WTC11 (cell line): ENCODE data around the gene P2RX2. TPM values are rescaled to one million over a fixed set of nuclear protein-coding genes. Genes with fewer than 3 reads are reported as not detected.
A peak's percentile ranks its signal among the peaks of the same experiment; 100 is the strongest.

Source experiments
- ATAC-seq: fragments of 200-7000 bp; cut with Tn5 transposase; 2 replicates; pipeline ENCODE4 v1.10.0; 2021; ENCODE audit warnings: mild to moderate bottlenecking, moderate library complexity
- Bru-seq: library from RNA; stranded (reverse); fragments of 400-500 nt; gene quantifications from one replicate; lab custom pipeline; 2021; lab: Mats Ljungman, UMichigan
- CTCF ChIA-PET: fragments of 300-600 bp; sonication (Branson Sonifier 250); formaldehyde crosslinking; loops from one replicate; lab custom pipeline; 2021; ENCODE audit warnings: antibody characterized with exemption; lab: Charles Lee
- POLR2A ChIA-PET: fragments of 350-600 bp; sonication (Branson Sonifier 250); formaldehyde crosslinking; loops from one replicate; lab custom pipeline; 2021; ENCODE audit warnings: antibody characterized with exemption; lab: Charles Lee
- DNase-seq: peaks from one replicate; pipeline ENCODE4 v3.0.0; 2021; ENCODE audit warnings: low spot score
- H3K27ac Mint-ChIP-seq: 2 replicates; pipeline ENCODE4 v1.8.0; 2021; ENCODE audit warnings: mixed read lengths
- H3K27me3 Mint-ChIP-seq: 2 replicates; pipeline ENCODE4 v1.8.0; 2021; ENCODE audit warnings: low read depth, mild to moderate bottlenecking, moderate library complexity, mixed read lengths
- H3K36me3 Mint-ChIP-seq: 2 replicates; pipeline ENCODE4 v1.8.0; 2021; ENCODE audit warnings: mixed read lengths
- H3K4me1 Mint-ChIP-seq: 2 replicates; pipeline ENCODE4 v1.8.0; 2022; ENCODE audit warnings: mixed read lengths
- H3K4me3 Mint-ChIP-seq: 2 replicates; pipeline ENCODE4 v1.8.0; 2021; ENCODE audit warnings: mild to moderate bottlenecking, moderate library complexity, mixed read lengths
- H3K9me3 Mint-ChIP-seq: 2 replicates; pipeline ENCODE4 v1.8.0; 2021; ENCODE audit warnings: mixed read lengths
- AR ChIP-seq: fragments of 250-450 bp; sonication (Bioruptor Pico); IDR thresholded peaks from 2 replicates; pipeline ENCODE4 v1.9.0; 2021; ENCODE audit warnings: mild to moderate bottlenecking
- ATF2 ChIP-seq: sonication (generic); formaldehyde crosslinking; IDR thresholded peaks from 2 replicates; pipeline ENCODE4 v1.8.1; 2022; ENCODE audit warnings: low read depth, missing genetic modification reagents, borderline replicate concordance
- CDX4 ChIP-seq: fragments of 250-450 bp; sonication (Bioruptor Pico); IDR thresholded peaks from 2 replicates; pipeline ENCODE4 v1.9.0; 2021; ENCODE audit warnings: moderate library complexity, mild to moderate bottlenecking, inconsistent platforms, borderline replicate concordance
- ERG ChIP-seq: fragments of 250-450 bp; sonication (Bioruptor Pico); IDR thresholded peaks from 2 replicates; pipeline ENCODE4 v1.8.0; 2021; ENCODE audit warnings: mild to moderate bottlenecking
- FOXJ3 ChIP-seq: sonication (generic); formaldehyde crosslinking; IDR thresholded peaks from 2 replicates; pipeline ENCODE4 v1.9.0; 2021; ENCODE audit warnings: missing genetic modification reagents, mild to moderate bottlenecking, borderline replicate concordance
- JAZF1 ChIP-seq: fragments of 250-450 bp; sonication (Bioruptor Pico); IDR thresholded peaks from 2 replicates; pipeline ENCODE4 v1.9.0; 2021; ENCODE audit warnings: moderate library complexity, mild to moderate bottlenecking, inconsistent platforms
- PRRX2 ChIP-seq: fragments of 250-450 bp; sonication (Bioruptor Pico); IDR thresholded peaks from 2 replicates; pipeline ENCODE4 v1.8.0; 2021; ENCODE audit warnings: mild to moderate bottlenecking
- SP1 ChIP-seq: sonication (generic); formaldehyde crosslinking; conservative IDR thresholded peaks from 2 replicates; pipeline ENCODE4 v1.8.1; 2022; ENCODE audit warnings: missing genetic modification reagents
- TCF7 ChIP-seq: sonication (generic); formaldehyde crosslinking; IDR thresholded peaks from 2 replicates; pipeline ENCODE4 v1.8.0; 2022; ENCODE audit warnings: mild to moderate bottlenecking, low read depth, missing genetic modification reagents, moderate library complexity
- USF1 ChIP-seq: sonication (generic); formaldehyde crosslinking; IDR thresholded peaks from 2 replicates; pipeline ENCODE4 v1.8.0; 2022; ENCODE audit warnings: mild to moderate bottlenecking, missing genetic modification reagents
- ZMAT4 ChIP-seq: fragments of 250-450 bp; sonication (Bioruptor Pico); IDR thresholded peaks from 2 replicates; pipeline ENCODE4 v1.9.0; 2021; ENCODE audit warnings: mild to moderate bottlenecking
- ZNF138 ChIP-seq: sonication (generic); formaldehyde crosslinking; conservative IDR thresholded peaks from 2 replicates; pipeline ENCODE4 v1.8.1; 2022; ENCODE audit warnings: mild to moderate bottlenecking, moderate library complexity, missing genetic modification reagents
- ZNF232 ChIP-seq: sonication (generic); formaldehyde crosslinking; IDR thresholded peaks from 2 replicates; pipeline ENCODE4 v1.8.0; 2022; ENCODE audit warnings: mild to moderate bottlenecking, missing genetic modification reagents
- long read RNA-seq, 3 experiments: library from RNA in 1 of 3; library from capped mRNA in 1 of 3; library from polyadenylated mRNA in 1 of 3; unstranded in 2 of 3; stranded (forward) in 1 of 3; transcript quantifications; one replicate each; pipeline ENCODE4 v2.0.0, GENCODE V29; 2021
- total RNA-seq: library from RNA; stranded (reverse); gene quantifications from 3 replicates; pipeline ENCODE4 v1.2.3, GENCODE V29; 2021
- TF ChIP-seq, protein P1 (sequence below): sonication (generic); formaldehyde crosslinking; IDR thresholded peaks from 2 replicates; pipeline ENCODE4 v1.8.1; 2022; ENCODE audit warnings: mild to moderate bottlenecking, missing genetic modification reagents, moderate library complexity, borderline replicate concordance
- TF ChIP-seq, protein P2 (sequence below): fragments of 250-450 bp; sonication (Bioruptor Pico); IDR thresholded peaks from 2 replicates; pipeline ENCODE4 v2.1.2; 2022; ENCODE audit warnings: mild to moderate bottlenecking, moderate library complexity
- TF ChIP-seq, protein P3 (sequence below): sonication (generic); formaldehyde crosslinking; IDR thresholded peaks from 2 replicates; pipeline ENCODE4 v1.8.0; 2022; ENCODE audit warnings: mild to moderate bottlenecking, missing genetic modification reagents

Gene P2RX2
- total RNA-seq = 1.6 to 2.6 TPM (median 2.1 TPM) in 3 replicates
- percentile 22 among the genes with signal in this experiment for Bru-seq, nascent RNA
- long read RNA-seq, experiment 1 = 0 reads
- long read RNA-seq, experiment 2, partial matches to known transcripts = 0 of 1 reads
- long read RNA-seq, experiment 2, other reads (novel, unspliced or antisense) = 1 of 1 reads
- long read RNA-seq, experiment 3, partial matches to known transcripts = 0 of 1 reads
- long read RNA-seq, experiment 3, other reads (novel, unspliced or antisense) = 1 of 1 reads

DNA sequence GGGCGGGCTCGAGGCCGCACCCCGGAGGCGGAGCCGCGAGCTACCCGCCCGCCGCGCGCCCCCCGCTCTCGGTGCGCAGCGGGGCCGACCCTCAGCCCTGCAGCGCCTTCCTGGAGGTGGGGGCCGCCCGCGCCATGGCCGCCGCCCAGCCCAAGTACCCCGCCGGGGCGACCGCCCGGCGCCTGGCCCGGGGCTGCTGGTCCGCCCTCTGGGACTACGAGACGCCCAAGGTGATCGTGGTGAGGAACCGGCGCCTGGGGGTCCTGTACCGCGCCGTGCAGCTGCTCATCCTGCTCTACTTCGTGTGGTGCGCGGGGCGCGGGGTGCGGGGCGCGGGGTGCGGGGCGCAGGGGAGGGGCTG is at the start of gene P2RX2:
TSS of gene P2RX2 (plus strand) at position 94 of the 361 bp plus-strand sequence. CDS start at position 135, 41 bp downstream.
- peak within 1 kb of the TSS; percentile 65 for H3K4me3 Mint-ChIP-seq
- no peaks in the 10 kb centered on the region for H3K9me3 Mint-ChIP-seq
- peak; percentile 21 for ATAC-seq
- DNase-seq = no peak
- H3K36me3 Mint-ChIP-seq = 0 out of 2 replicates have a peak, but pooled peaks cover 3% of the 10 kb centered on the region
- H3K27ac Mint-ChIP-seq = no peak within 1 kb of the TSS
- peaks cover 5% of the 10 kb centered on the region for H3K4me1 Mint-ChIP-seq
- no peak for TF ChIP-seq TCF7 (CRISPR knock-in tag)
- TF ChIP-seq, protein P1, sequence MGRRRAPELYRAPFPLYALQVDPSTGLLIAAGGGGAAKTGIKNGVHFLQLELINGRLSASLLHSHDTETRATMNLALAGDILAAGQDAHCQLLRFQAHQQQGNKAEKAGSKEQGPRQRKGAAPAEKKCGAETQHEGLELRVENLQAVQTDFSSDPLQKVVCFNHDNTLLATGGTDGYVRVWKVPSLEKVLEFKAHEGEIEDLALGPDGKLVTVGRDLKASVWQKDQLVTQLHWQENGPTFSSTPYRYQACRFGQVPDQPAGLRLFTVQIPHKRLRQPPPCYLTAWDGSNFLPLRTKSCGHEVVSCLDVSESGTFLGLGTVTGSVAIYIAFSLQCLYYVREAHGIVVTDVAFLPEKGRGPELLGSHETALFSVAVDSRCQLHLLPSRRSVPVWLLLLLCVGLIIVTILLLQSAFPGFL (CRISPR knock-in tag) = no peak
- TF ChIP-seq ZMAT4 (CRISPR knock-in tag) = no peak
- no peak for TF ChIP-seq ERG
- no peak for TF ChIP-seq USF1 (CRISPR knock-in tag)
- no peak for TF ChIP-seq AR (CRISPR knock-in tag)
- no peak for TF ChIP-seq FOXJ3 (CRISPR knock-in tag)
- POLR2A ChIA-PET = no interaction called here
- H3K27me3 Mint-ChIP-seq = peaks cover 55% of the 10 kb centered on the region
- CTCF ChIA-PET = interaction anchor here (0.6 to 4.6 kb wide), 12 partner anchors 9 to 204 kb away, joined by 3 to 23 read pairs (median 4); partner anchors contain the start of gene LRCOL1

- POLR2A ChIA-PET = interaction anchor here (1.2 kb wide), 1 partner anchor 13 kb away, joined by 3 read pairs; no protein-coding TSS in a partner anchor
- DNase-seq (no peak), ATAC-seq (no peak)
- Mint-ChIP-seq H3K9me3 (no peaks in the 10 kb centered on the region), H3K36me3 (peaks cover 4% of the 10 kb centered on the region; the same call in 1 of the 2 replicates), H3K4me3 (no peak overlapping the region), H3K27ac (no peak overlapping the region), H3K4me1 (no peaks in the 10 kb centered on the region), H3K27me3 (no peaks in the 10 kb centered on the region)
- CTCF ChIA-PET = interaction anchor here (0.5 to 1.5 kb wide), 3 partner anchors 8 to 110 kb away, joined by 4 to 9 read pairs (median 4); no protein-coding TSS in a partner anchor
- TF ChIP-seq ZNF232 (CRISPR knock-in tag) (no peak), ATF2 (CRISPR knock-in tag) (no peak), PRRX2 (CRISPR knock-in tag) (no peak), ZNF138 (CRISPR knock-in tag) (no peak), JAZF1 (CRISPR knock-in tag) (no peak), CDX4 (CRISPR knock-in tag) (no peak), SP1 (CRISPR knock-in tag) (no peak)
- TF ChIP-seq, protein P2, sequence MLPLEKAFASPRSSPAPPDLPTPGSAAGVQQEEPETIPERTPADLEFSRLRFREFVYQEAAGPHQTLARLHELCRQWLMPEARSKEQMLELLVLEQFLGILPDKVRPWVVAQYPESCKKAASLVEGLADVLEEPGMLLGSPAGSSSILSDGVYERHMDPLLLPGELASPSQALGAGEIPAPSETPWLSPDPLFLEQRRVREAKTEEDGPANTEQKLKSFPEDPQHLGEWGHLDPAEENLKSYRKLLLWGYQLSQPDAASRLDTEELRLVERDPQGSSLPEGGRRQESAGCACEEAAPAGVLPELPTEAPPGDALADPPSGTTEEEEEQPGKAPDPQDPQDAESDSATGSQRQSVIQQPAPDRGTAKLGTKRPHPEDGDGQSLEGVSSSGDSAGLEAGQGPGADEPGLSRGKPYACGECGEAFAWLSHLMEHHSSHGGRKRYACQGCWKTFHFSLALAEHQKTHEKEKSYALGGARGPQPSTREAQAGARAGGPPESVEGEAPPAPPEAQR = no peak
- TF ChIP-seq, protein P3, sequence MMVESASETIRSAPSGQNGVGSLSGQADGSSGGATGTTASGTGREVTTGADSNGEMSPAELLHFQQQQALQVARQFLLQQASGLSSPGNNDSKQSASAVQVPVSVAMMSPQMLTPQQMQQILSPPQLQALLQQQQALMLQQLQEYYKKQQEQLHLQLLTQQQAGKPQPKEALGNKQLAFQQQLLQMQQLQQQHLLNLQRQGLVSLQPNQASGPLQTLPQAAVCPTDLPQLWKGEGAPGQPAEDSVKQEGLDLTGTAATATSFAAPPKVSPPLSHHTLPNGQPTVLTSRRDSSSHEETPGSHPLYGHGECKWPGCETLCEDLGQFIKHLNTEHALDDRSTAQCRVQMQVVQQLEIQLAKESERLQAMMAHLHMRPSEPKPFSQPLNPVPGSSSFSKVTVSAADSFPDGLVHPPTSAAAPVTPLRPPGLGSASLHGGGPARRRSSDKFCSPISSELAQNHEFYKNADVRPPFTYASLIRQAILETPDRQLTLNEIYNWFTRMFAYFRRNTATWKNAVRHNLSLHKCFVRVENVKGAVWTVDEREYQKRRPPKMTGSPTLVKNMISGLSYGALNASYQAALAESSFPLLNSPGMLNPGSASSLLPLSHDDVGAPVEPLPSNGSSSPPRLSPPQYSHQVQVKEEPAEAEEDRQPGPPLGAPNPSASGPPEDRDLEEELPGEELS (CRISPR knock-in tag) = no peak
Measured at GRCh38 chr12:132568826-132569480, 49.6 kb upstream of the P2RX2 start.
